Measurements from ENCODE around the gene MSH3.

GRCh38 chr5:80689627-80690026 is 35.2 kb downstream of the MSH3 start:
- TF ChIP-seq, protein P1, sequence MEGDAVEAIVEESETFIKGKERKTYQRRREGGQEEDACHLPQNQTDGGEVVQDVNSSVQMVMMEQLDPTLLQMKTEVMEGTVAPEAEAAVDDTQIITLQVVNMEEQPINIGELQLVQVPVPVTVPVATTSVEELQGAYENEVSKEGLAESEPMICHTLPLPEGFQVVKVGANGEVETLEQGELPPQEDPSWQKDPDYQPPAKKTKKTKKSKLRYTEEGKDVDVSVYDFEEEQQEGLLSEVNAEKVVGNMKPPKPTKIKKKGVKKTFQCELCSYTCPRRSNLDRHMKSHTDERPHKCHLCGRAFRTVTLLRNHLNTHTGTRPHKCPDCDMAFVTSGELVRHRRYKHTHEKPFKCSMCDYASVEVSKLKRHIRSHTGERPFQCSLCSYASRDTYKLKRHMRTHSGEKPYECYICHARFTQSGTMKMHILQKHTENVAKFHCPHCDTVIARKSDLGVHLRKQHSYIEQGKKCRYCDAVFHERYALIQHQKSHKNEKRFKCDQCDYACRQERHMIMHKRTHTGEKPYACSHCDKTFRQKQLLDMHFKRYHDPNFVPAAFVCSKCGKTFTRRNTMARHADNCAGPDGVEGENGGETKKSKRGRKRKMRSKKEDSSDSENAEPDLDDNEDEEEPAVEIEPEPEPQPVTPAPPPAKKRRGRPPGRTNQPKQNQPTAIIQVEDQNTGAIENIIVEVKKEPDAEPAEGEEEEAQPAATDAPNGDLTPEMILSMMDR (IDR thresholded peaks at IDR 0.05; ENCODE audit: low read depth, low read length): no peak
- no peak for TF ChIP-seq EZH2phosphoT487 (IDR thresholded peaks at IDR 0.05; ENCODE audit: low read depth)

All from OCI-LY3 (cell line).